HG03442 (cell line): ENCODE data around the gene CPED1.
"Not testable (repeated sequence)": the region's sequence is repeated elsewhere in the genome, so short reads cannot be mapped to it uniquely, and the experiment has no call there.

Source experiments
- ATAC-seq: cut with Tn5 transposase; IDR thresholded peaks from one replicate; pipeline ENCODE4 v1.9.1; 2021; ENCODE audit warnings: mild to moderate bottlenecking, moderate library complexity; ENCODE audit not compliant: unreplicated experiment

CPED1 gene

GRCh38 chr7:121016966-121017365 lies 28.5 kb downstream of the CPED1 start:
- ATAC-seq = no peak

DNA sequence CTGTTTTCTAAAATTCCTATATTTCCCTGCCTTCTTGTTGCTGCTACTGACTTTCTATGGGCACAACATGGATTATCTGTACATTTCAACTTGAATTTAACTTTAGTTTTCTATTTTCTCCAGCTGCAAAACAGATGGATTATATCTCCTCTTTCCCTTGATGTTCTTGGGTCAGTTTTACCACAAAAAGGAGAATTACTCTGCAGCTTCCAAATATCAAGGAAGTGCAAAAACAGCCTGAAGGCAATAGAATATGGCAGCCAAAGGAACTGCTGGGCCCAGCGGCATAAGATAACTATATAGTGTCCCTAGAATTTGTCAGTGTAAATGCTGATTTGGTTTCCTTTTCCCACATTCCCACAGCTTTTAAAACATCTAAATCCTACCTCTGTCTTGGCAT lies 29.1 kb downstream of the CPED1 start:
- ATAC-seq = no peak

DNA sequence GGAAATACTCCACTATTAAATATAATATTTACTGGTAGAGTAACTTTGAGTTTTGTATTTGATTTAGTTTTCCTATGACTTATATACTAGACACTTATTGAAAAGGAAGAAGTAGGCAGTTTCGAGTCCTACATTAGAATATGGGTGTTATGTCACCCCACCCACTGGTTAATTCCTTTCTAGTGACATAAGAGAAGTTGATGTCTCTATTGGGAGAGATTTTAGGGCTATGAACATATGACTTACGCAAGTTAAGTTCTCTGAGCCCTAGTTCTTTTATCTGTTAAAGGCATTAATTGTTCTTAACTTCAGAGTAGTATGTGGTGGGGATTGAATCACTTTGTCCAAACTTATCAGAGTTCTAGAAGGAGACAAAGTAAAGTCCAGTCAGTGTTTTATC lies 30.5 kb downstream of the CPED1 start:
- ATAC-seq = no peak

DNA sequence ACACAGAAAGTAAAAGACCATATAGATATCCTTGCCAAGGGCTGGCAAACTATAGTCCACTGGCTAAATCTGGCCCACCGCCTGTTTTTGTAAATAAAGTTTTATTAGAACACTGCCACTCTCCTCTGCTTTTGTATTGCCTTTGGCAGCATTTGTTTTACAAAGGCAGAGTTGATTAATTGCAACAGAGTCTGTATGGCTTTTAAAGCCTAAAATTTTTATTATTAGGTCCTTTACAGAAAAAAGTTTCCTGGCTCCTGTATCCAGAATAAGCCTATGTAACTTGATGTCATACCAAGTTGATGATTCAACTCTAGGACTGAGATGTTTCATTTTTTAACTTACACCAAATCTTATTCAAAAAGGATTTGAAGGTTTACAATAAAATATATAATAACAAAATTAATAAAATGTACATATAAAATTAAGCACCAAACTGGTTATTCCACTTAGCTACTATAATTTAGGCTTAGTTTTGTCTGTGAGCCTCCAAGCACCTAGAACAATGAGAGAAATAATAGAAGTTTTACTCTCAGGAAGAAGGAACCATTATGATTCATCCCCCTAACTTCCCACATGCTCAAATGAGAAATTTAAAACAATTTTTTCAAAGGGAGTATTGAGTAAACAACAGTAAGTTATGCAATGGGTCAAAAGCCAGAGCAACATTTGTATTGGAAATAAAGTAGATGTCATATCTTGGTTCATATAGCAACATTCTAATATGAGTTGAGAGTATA lies 31.9 kb downstream of the CPED1 start:
- no peak for ATAC-seq

GRCh38 chr7:121020989-121021969 lies 32.8 kb downstream of the CPED1 start:
- no peak for ATAC-seq

DNA sequence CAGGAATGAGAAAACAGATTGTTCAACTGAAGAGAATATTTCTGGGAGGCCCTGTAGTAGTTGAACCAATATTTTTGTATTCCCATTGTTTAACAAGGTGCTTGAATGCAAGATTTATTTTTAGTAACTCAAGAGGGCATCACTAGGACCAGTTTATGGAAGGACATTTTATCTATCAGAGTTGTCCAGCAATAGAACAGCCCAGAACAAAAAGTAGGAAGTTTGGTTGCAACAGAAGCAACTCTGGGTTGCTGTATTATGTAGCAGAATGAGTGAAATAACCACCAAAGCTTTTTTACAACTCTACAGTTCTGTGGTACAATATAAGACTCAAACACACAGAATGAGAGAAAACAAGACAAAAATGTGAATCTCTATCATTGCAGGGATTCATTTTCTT lies 34.7 kb downstream of the CPED1 start:
- no peak for ATAC-seq

DNA sequence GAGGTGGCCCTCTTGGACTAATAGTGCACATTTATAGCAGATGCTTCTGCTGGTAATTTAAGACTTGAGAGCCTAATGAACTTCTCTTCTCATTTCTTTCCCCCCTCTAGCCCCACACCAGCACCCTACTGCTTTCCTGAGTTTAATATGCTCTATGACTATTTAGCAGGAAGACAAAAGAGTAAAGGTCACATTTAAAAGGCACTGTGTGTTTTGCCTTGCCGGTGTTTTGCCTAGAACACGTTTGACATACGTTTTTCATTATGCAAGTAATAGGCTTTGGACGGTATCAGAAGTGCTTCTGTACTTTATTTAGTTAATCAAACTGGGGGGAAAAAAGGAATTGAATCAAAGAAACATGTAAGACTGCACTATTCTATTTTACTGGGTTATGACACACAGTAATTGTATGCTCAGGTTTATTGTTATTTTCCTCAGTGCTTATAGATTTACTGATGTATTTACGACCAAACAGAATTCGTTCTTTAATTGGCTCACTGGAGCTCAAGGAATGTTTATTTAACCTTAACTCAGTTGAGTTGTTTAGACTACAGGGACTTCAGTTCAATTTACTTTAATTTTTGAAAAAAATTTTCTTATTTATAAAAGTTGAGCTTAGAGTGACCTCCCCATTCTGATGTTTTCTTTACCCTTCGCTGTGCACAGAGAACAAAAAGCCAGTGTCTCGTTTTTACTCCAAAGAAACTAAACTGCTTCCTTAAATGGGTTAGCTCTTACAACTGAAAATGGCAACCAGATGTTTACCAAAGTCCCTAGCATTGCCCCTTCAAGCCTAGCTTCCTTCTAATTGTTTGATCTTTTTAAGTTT lies 35.4 kb downstream of the CPED1 start:
- peak; percentile 50 for ATAC-seq

DNA sequence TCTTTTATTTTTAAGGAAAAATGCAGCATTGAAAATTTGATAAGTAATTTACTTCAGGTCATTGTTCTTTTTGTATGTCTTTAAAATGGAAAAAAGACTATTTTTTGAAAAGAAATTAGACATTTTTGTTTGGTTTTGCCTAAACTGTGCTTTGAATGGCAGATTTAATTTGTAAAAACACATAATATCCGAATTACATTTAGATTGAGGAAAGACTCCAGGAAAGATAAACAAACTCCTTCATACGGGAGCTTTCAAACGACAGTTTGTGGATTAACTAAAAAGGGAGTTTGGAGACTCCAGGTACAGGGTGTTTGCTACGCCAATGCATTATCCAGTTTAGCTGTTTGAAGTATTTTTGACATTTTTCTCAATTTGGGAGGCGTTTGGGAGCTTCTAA lies 36.1 kb downstream of the CPED1 start:
- no peak for ATAC-seq

GRCh38 chr7:121026159-121026558 lies 37.6 kb downstream of the CPED1 start:
- no peak for ATAC-seq

DNA sequence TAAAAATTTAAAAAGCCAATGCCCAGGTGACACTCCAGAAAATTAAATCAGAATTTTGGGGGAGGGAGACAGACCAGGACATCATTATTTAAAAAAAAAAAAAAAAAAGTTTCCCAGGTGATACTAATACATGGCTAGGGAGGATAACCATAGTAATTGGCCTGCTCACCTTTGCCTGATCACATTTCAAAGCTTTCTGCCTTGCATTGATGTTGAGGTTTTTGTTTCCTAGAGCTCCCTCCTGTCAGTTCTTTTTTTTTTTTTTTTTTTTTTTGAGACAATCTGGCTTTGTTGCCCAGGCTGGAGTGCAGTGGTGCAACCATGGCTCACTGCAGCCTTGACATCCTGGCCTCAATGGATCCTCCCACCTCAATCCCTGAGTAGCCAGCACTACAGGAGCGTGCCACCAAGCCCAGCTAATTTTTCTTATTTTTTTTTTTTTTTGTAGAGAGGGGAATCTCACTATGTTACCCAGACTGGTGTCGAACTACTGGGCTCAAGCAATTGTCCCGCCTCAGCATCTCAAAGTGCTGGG lies 38.1 kb downstream of the CPED1 start:
- ATAC-seq = no peak

GRCh38 chr7:121027761-121028669 lies 39.5 kb downstream of the CPED1 start:
- no peak for ATAC-seq

DNA sequence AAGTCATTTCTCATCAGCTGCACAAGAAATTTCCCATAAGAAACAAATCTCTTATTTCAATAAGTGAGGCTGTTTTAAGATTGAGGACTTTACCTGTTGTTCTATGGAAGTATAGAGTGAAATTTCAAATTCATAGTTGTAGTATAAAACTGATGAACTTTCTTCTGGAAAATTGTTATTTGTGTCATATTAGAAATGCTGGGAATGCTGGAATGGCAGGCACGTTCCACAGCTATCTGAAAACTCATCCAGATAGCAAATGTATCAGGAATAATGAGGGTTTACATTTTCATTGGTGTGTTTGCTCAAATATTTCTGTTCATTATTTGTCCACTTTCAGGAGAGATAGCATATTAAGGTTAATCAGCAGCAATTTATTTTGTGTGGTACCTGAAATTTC lies 40.8 kb downstream of the CPED1 start:
- ATAC-seq = no peak

DNA sequence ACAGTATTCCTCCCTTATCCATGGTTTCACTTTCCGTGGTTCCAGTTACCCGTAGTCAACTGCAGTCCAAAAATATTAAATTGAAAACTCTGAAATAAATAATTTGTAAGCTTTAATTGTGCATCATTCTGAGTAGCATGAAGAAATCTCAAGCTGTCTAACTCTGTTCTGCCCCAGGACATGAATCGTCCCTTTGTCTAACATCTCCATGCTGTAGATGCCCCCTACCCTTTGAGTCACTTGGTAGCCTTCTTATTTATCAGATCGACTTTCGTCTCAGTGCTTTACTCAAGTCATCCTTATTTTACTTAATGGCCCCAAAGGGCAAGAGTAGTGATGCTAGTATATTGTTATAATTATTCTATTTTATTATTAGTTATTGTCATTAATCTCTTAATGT lies 41.8 kb downstream of the CPED1 start:
- ATAC-seq = no peak

DNA sequence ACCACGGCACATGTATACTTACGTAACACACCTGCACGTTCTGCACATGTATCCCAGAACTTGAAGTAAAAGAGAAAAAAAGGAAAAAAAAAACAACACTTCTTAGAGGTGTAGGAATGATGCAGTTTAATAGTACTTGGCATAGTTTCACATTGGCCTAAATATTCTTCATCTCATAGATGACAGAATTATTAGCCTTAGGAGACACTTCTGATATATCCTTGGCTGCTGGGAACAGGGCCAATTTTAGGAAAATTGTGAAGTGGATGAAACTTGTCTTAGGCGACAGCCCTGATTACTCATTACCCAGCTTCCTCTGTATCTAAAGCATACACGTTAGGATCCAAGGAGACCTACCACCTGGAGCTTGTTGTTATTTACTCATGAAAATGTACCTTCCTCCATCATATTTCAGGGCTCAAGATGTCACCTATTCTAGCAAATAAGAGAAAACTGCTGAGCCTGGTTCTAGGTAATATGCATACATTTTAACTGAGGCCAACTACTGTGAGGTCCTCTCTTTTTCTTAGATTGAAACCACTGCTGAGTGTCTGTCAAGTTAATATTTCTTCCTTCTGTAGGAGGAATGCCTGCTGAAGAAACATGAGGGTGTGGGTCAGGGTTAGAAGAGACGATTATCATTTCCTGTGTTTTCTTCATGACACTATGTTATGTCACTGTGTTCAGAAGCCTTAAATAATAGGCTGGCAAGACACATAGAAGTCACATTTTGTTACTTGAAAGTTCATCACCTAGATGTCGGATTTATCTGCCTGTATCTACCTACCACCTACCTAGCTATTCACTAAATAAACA lies 44.3 kb downstream of the CPED1 start:
- no peak for ATAC-seq

DNA sequence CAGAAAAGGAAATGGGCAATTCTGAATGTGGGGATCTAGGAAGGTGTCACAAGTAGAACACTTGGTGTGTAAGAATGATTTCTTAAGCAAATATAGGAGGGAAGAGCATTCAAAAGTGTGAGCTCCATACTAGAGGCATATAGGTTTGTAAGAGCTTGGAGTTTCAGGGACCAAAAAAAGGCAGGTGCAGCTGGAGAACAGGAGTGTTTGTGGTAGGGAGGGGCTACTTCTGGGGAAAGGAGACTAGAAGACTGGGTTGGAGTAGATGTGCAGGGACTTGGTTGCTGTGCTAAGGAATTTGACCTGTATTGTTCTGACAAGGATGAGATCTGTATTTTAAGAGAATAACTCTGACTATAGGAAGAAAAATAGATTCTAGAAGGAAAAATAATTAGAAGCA lies 46.4 kb downstream of the CPED1 start:
- ATAC-seq = no peak

- not testable (repeated sequence) for ATAC-seq
Measured at GRCh38 chr7:121036776-121037175, 48.3 kb downstream of the CPED1 start.

DNA sequence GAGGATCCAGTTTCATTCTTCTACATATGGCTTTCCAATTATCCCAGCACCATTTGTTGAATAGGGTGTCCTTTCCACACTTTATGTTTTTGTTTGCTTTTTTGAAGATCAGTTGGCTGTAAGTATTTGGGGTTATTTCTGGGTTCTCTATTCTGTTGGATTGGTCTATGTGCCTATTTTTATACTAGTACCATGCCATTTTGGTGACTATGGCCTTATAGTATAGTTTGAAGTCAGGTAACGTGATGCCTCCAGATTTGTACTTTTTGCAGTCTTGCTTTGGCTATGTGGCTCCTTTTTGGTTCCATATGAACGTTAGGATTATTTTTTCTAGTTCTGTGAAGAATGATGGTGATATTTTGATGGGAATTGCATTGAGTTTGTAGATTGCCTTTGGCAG lies 48.8 kb downstream of the CPED1 start:
- not testable (repeated sequence) for ATAC-seq

DNA sequence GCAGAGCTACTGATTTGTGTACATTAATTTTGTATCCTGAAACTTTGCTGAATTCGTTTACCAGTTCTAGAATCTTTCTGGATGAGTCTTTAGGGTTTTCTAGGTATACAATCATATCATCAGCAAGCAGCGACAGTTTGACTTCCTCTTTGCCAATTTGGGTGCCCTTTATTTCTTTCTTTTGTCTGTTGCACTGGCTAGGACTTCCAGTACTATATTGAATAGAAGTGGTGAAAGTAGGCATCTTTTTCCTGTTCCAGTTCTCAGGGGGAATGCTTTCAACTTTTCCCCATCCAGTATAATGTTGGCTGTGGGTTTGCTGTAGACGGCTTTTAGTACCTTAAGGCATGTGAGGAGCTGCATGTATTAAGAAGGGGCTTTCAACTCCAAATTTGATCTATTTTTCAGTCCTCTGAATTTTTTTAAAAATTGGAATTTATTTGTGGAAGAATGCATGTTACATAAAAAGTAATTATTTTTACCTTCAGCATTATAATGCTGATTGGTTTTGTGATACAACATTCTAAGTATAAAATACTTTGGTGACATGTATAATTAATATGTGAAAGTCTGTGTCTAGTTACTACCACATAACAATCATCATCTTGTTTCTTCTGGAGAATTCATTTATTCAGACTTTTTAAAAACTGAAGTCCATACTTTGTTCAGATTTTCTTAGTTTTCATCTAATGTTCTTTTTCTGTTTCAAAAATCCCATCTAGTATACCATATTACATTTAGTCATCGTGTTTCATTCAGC lies 49.6 kb downstream of the CPED1 start:
- no peak for ATAC-seq
